ENCODE data around the gene DNAH10.

DNAH10 gene

DNA sequence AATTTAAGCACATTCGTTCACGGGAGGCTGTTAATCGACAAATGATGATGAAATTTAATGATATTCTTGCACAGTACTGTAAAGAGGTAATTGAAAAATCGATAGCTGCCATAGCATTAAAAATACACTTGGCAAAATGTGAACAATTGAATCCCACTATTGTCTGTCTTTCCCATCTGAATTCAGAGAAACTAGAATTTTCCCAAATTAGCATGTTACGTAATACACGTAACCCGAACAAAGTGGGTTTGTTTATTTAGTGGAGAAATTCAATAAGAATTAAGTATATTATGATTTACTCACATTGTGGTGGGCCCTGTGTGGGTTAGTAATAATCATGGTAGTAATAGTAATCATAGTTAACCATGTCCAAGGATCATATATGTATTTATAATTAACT lies 31.9 kb downstream of the DNAH10 start:
- DNase-seq: no peak

DNA sequence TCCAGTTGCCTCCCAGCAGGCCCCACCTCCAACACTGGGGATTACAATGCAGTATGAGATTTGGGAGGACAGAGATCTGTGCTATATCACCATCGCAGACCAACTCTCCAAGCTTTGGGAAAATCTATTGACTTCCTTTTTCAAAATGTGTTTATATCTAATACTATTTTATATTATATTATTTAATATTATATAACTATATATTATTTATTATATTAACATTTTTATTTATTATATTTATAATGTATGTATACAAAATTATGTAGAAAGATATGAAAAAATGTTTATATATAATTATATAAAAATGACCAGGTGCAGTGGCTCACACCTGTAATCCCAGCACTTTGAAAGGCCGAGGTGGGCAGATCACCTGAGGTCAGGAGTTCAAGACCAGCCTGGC lies 36.4 kb downstream of the DNAH10 start:
- DNase-seq: no peak

DNA sequence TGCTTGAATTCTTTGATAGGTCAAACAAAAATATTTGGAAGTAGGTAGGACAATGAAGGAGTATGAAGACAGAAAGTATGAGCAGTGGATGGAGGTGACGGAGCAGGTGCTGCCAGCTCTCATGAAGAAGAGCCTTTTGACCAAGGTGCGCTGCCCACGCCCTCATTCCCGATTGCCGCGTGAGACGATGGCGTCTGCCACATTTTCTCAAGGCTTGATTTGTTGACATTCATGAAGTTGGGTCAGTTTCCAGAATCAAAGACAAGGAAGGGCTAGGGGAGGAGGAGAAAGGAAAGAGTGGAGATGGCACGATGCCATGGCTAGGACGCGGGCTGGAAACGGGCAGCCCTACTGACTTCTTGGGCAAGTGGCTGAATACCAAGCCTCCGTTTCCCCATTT lies 37.1 kb downstream of the DNAH10 start:
- DNase-seq: no peak

DNA sequence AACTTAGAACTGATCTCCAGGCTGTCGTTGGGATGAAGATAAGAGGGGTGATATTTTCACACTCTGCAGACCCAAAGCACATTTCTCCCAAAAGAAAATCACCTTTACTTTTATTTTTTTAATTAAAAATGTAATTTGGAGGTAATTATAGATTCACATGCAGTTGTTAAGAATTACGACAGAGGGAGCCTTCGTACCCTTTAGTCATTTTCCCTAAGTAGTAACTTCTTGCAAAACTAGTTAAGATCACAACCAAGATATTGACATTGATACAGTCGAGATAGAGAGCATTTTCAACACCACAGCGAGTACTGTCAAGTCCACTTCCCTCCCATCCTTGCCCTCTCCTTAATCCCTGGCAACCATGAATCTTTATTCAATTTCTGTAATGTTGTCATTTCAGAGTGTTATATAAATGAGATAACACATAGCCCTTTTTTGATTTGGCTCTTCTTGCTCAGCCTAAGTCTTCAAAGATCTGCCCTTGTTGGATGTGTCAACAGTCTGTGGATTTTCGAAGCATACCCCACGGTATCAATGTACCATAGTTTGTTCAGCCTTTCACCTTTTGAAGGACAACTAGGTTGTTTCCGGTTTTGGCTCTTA lies 39.6 kb downstream of the DNAH10 start:
- DNase-seq: no peak

DNA sequence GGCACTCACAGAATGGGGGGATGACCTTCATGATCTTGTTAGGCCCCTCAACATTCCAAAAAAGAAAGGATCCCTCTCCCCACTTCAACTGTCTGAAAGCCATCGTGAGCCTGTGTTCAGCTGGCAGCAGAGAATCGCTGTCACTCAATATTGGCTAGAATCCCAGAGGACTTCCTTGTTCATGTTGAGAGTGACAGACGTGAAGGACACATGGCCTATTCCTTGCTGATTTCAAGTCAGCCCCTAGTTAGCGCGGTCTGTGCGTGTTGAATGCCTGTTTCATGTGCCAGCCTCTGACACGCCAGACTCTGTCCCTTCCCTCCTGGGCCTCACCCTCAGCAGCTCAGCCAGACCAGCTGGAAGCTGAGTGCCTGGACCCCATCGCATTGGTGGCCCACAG lies 43.1 kb downstream of the DNAH10 start:
- DNase-seq: no peak

DNA sequence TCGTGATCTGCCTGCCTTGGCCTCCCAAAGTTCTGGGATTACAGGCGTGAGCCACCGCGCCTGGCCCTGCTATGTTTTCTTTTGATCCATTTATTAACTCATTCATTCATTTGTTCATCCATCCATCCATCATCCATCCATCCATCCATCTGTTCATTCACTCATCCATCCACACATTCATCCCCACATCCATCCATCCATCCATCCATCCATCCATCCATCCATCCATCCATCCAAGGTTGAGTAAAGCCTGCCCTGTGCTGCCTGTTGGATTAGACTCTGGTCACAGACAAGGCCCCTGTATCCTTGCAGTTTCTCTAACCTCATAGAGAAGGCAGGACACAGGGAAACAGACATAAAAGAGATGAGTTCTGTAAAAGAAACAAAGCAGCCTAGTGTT lies 44.9 kb downstream of the DNAH10 start:
- no peak for DNase-seq

DNA sequence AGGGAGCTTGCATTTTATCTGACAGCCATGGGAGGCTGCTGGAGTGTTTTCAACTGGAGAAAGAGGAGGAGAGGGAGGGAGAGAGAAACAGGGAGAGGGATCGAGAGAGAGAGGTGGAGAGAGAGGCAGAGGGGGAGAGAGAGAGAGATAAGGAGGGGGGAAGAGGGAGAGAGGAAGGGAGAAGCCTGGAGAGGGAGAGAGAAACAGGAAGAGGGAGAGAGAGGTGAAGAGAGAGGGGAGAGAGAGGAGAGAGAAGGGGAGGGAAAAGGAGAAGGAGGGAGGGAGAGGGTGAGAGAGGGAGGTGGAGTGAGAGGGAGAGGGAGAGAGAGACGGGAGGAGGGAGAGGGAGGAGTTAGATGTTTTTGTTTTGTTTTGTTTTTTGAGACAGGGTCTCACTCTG lies 45.6 kb downstream of the DNAH10 start:
- DNase-seq: no peak

DNA sequence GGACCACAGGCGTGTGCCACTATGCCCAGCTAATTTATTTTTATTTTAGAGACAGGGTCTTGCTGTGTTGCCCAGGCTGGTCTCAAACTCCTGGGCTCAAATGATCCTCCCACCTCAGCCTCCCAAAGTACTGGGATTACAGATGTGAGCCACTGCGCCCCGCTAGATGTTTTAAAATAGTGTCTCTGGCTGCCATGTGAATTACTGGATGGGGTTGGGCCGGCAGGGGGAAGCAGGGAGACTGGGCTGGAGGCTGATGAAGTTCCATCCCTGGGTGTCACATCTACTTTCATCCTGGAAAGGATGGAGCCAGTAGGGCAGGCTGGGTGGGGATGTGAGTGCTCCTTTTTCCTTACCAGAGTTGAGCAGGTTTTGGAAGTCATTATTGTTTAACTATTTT lies 46.1 kb downstream of the DNAH10 start:
- DNase-seq: no peak

DNA sequence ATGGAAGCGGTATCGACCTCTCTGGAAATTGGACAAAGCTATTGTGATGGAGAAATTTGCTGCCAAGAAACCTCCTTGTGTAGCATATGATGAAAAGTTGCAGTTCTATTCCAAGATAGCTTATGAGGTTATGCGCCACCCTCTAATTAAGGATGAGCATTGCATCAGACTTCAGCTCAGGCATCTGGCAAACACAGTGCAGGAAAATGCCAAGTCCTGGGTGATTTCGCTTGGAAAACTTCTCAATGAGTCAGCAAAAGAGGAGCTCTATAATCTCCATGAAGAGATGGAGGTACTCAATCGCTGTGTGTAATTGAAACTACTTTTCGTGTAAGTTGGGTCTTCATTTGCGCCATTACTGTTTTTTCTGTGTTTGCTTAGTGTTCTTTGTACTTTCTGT lies 51.2 kb downstream of the DNAH10 start:
- no peak for DNase-seq

DNA sequence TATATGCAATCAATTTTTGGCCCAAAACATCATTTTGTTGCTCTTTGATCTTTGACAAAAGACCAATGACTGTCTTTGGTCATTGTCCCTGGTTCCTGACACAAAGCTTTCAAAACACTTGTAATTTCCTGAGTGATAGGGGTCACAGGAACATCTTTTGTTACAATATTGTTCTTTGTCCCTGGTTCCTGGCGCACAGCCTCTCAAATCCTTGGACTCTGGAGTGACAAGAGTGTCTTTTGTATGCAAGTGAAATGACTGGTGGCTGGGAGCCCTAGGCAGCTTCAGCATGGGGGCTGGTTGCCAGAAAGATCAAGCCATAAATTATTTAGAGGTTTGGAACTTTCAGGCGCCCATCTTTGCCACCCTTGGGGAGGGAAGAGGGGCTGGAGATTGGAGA lies 53.9 kb downstream of the DNAH10 start:
- DNase-seq: no peak

DNA sequence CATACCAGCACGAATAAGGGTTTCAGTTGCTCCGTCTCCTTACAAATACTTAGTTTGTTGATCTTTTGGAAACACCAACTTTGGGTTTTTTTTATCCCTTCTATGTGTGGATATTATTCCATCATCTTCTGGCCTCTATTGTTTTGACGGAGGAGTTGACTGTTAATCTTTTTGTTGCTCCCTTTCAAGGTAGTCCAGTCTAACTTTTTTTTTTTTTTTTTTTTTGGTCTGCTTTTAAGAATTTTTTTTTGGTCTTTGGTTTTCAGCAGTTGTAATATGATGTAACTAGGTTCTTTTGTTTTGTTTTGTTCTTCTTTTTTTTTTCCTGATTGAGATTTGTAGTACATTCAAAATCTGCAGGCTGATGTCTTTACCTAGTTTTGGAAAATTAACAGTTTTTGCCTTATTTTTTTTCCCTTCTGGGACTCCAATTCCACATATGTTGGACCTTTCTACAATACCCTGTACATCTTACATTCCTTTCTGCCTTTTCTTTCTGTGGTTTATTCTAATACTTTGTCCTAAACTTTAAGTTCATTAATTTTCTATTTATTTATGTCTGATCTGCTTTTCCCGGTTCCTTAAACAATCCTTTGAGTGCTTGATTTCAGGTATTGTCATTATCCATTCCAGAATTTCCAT lies 54.9 kb downstream of the DNAH10 start:
- DNase-seq: no peak

DNA sequence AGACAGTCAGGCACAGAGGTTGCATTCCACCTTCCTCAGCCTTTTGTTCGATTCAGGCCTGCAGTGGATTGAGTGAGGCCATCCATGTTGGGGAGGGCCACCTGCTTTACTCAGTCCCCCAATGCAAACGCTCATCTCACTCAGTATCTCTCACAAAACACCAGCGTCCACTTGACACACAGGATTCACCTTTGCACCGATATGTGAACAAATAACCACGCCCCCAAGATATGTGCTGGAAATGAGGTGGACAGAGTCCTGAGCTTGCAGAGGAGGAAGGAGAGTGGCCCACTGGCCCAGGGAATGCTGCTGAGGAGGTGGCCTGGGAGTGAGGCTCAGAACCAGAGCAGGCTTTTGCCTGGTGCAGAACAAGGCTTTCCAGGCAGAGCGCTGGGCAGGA lies 60.7 kb downstream of the DNAH10 start:
- no peak for DNase-seq

DNA sequence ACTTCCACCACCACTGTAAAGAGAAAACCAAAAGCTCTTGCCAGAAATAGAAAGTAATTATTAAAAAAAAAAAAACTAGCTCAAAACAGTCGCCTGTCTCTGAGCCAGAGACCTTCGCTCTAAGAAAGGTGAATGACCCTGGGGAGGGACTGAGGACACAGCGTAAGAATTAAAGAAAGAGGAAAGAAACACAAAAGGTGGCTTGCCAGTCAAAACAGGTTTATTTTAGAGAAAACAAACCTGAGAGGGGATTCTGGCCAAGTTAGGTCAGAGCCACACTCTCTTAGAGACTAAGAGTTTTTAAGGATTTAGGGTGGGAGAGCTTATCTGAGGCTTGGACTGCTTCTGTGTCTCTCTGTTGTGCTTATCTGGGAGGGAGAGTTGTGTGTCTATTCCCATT lies 66.0 kb downstream of the DNAH10 start:
- no peak for DNase-seq

DNA sequence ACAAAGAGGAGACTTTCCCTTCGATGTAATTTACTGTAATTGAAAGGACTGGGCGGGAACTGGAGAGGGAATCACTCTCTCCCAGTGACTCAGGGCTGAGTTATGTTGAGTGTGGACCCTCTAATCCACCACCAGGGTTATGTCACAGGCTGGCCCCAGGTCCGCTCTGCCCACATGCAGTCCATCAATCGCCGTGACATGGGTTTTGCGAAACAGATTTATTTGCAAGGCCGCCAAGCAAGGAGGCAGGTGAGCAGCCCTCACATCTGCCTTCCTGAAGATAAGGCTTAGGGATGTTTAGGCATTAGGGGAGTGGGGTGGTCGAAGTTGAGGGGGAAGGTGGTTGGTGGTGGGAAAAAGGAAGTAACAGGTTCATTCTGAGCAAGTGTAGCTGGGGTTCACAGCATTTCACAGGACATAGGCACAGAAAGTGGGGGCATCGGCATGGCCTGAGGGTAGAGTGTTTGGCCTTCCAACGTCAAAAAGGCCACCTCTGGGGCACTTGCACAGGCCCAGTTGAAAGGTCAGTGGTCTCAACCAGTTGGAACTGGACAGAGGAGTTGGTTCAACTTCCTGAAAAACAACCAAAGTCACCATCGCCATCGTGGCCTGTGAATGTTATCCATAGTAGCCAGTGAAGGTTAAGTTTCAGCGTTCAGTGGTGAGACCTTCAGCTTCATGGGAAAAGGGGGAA lies 66.9 kb downstream of the DNAH10 start:
- DNase-seq: no peak

DNA sequence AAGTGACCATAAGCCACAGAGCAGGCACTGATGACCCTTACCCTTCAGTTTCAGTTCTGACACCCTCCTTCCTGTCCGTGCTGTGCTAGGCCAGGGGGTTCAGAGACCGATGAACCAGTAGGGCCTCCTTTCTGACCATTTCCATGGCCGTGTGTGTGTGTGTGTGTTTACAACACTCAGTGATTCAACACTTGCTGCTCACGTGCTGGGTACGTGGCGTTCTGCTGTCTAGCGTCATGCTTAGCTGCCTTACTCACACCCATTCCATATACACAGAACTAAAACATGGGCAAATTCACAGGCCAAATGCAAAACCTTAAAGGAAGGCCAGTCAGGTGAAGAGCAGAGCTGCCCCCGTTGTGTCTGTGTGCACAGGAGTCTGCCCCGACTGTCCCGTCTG lies 67.5 kb downstream of the DNAH10 start:
- no peak for DNase-seq

DNA sequence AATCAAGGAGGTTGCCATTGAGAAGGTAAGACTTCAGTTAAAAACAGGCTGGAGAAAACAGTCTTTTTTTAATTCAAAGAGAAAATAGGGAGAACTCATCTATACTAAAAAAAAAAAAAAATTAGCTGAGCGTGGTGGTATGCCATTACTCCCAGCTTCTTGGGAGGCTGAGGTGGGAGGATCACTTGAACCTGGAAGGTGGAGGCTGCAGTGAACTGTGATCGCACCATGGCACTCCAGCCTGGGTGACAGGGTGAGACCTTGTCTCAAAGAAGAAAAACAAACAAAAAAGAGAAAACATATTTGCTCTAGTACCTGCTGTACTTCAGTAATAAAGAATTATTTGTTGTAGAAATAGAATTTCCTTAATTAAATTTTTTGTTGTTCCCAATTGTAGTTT lies 68.6 kb downstream of the DNAH10 start:
- DNase-seq: no peak

DNA sequence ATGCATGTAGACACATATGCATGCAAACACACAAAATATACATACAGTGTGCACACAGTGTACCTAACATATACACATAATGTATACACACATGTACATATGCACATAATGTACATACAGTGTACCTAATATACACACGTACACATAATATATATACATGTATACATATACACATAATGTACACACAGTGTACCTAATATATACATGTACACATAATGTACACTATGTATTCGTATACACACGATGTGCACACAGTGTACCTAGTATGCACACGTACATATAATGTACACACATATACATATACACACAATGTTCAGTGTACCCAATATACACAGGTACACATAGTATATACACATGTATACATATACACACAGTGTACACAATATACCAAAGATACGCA lies 70.0 kb downstream of the DNAH10 start:
- DNase-seq: no peak

DNA sequence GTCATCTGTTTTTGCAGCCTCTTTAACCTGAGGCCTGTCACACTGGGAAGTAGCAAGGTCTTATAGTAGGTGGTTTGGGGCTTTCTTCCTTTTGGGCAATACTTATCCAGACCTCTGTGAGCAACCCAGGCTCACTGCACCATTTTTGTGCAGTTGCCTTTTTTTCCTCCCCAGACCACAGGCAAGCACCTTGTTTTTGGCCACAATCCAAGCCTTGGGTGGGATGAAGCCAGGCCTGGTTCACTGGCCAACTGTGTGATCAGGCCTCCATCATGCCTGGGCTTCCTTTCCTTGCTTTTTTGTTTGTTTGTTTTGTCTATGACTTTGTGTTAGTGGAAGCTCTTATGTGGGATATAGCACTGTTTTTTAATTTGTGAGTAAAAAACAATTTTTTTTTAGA lies 71.7 kb downstream of the DNAH10 start:
- DNase-seq: no peak

DNA sequence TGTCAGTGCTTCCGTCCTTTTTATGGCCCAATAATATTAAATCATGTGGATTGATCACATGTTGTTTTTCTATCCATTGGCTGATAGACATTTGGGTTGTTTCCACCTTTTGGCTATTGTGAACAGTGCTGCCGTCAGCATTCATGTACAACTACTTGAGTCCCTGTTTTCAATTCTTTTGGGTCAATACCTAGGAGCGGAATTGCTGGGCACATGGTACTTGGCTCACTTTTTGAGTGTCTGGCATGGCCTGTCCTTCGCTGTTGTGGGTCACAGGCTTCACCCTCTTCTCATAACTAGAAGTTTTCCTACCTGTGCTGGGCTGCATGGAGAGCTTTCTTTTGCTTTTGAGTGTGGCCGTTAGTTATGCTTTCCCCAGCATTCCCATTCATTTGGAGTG lies 72.7 kb downstream of the DNAH10 start:
- DNase-seq: no peak

DNA sequence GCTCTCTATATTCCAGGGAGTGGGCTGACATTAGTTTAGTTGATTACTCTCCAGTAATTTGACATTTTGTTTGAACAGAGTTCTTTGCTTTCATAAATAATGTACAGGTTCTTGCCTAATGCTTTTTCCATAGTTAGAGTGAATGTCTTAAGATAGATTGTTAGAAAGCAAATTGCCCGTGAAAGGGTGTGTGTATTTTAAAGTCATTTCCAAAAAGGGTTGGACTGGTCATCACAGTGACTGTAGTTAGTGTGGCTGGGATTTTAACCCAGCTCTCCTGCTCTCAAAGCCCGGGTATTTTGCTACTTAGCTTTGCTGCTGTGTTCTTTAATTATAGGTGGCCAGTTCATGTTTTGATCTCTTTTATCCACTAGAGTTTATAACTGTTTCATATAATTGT lies 74.2 kb downstream of the DNAH10 start:
- DNase-seq: no peak

DNA sequence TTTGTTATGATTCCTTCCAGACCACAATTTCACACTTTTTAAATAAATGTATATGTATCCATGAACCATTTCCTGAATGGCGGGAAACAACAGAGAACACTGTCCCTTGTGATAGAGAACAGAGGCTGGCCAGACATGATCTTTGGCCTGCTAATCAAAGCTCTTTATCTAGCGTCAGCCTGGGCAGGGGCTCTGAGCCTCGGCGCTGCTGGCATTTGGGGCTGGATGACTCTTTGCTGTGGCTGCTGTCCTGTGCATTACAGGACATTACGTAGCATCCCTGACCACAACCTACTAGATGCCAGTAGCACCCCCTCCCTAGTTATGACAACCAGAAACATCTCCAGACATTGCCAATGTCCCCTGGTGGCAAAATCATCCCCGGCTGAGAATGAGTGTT lies 77.7 kb downstream of the DNAH10 start:
- DNase-seq: no peak

DNA sequence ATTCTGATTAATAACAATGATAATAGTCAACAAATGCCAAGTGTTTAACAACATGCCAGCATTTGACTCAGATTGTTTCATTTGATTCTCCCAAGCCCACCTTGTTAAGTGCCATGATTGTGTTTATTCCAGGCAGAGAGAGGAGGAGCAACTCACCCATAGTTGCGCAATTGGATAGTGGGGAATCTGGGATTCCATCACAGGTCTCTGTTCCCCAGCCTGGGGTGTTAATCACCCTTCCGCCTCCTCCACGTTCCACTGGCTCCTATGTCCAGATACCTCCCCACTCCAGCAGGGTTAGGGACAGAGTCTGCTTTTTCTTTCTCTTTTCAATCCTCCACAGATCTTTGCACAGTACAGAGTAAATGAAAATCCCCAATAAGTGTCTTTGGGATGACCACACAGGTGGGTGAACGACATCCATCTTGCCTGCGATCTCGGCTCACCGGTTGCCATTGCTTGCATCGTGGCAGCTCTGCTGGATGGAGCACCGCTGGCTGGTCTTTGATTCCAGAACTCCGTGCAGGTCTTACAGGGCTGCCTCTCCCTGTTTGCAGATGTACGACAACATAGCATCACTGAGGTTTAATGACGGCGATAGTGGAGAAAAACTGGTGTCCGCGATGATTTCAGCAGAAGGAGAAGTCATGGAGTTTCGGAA lies 78.8 kb downstream of the DNAH10 start:
- no peak for DNase-seq

DNA sequence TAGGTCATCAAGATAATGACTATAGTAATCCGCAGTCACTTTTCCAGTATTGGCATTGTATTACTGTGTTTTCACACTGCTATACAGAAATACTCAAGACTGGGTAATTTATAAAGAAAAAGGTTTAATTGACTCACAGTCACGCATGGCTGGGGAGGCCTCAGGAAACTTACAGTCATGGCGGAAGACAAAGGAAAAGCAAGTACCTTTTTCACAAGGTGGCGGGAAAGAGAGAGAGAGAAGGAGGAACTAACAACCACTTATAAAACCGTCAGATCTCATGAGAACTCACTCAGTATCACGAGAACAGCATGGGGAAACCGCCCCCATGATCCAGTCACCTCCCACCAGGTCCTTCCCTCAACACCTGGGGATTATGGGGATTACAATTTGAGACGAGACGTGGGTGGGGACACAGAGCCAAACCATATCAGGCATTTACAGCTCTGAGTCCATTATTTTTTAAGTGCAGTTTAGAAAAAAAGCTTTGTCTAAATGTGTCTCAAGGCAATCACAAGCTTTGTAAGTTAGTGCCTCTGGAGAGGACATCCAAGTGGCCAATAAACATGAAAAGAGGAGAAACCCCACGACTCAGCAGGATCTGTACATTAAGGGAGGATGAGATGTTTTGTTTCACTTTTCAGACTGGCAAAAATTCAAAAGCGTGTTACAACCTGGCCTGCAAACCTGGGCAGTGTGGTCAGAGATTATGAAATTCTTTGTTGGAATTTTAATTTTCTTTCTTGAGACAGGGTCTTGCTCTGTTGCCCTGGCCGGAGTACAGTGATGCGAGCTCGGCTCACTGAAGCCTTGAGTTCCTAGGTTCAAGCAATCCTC lies 82.0 kb downstream of the DNAH10 start:
- DNase-seq: no peak

Measured in NCI-H1048 (cell line).